ENCODE data around the gene CHST3.

The CHST3 gene

GRCh38 chr10:71981876-71982230 lies 17.7 kb downstream of the CHST3 start:
- Histone ChIP-seq H3K27me3 (ENCODE audit: insufficient read depth, low read depth) (no peaks in the 10 kb centered on the region; the same call in 1 of the 2 replicates), H3K4me1 (ENCODE audit: low read depth, poor library complexity, severe bottlenecking) (no peaks in the 10 kb centered on the region), H3K36me3 (ENCODE audit: insufficient read depth) (no peaks in the 10 kb centered on the region), H3K79me2 (ENCODE audit: insufficient read depth, low read depth) (no peaks in the 10 kb centered on the region), H4K20me1 (ENCODE audit: insufficient read depth) (no peaks in the 10 kb centered on the region), H2AFZ (ENCODE audit: low read depth) (no peak overlapping the region), H3K27ac (no peak overlapping the region), H3K4me3 (IDR thresholded peaks at IDR 0.05; ENCODE audit: insufficient read depth, low read depth, low read length) (no peak overlapping the region), H3K4me2 (no peak overlapping the region), H3K9ac (no peak overlapping the region)
- no peak for TF ChIP-seq CTCF (conservative IDR thresholded peaks at IDR 0.05; ENCODE audit: low read depth, low read length)

- no peak overlapping the region for H3K27ac ChIP-seq
- H2AFZ ChIP-seq (ENCODE audit: low read depth): no peak overlapping the region
- no peak for TF ChIP-seq CTCF (conservative IDR thresholded peaks at IDR 0.05; ENCODE audit: low read depth, low read length)
- H3K36me3 ChIP-seq (ENCODE audit: insufficient read depth): no peaks in the 10 kb centered on the region
- no peaks in the 10 kb centered on the region for H3K4me1 ChIP-seq (ENCODE audit: low read depth, poor library complexity, severe bottlenecking)
- no peak overlapping the region for H3K9ac ChIP-seq
- no peaks in the 10 kb centered on the region for H3K79me2 ChIP-seq (ENCODE audit: insufficient read depth, low read depth)
- H3K27me3 ChIP-seq (ENCODE audit: insufficient read depth, low read depth): no peaks in the 10 kb centered on the region; the same call in 1 of the 2 replicates
- no peak overlapping the region for H3K4me3 ChIP-seq (IDR thresholded peaks at IDR 0.05; ENCODE audit: insufficient read depth, low read depth, low read length)
- H4K20me1 ChIP-seq (ENCODE audit: insufficient read depth): no peaks in the 10 kb centered on the region
- H3K4me2 ChIP-seq: no peak overlapping the region
These were observed 18.3 kb downstream of the CHST3 start for GRCh38 chr10:71982269-71983178.

- TF ChIP-seq CTCF (conservative IDR thresholded peaks at IDR 0.05; ENCODE audit: low read depth, low read length): no peak
- Histone ChIP-seq H3K27me3 (ENCODE audit: insufficient read depth, low read depth) (no peaks in the 10 kb centered on the region; the same call in 1 of the 2 replicates), H3K36me3 (ENCODE audit: insufficient read depth) (no peaks in the 10 kb centered on the region), H3K9ac (no peak overlapping the region), H3K27ac (no peak overlapping the region), H3K79me2 (ENCODE audit: insufficient read depth, low read depth) (no peaks in the 10 kb centered on the region), H3K4me3 (IDR thresholded peaks at IDR 0.05; ENCODE audit: insufficient read depth, low read depth, low read length) (no peak overlapping the region), H4K20me1 (ENCODE audit: insufficient read depth) (no peaks in the 10 kb centered on the region), H3K4me2 (no peak overlapping the region), H3K4me1 (ENCODE audit: low read depth, poor library complexity, severe bottlenecking) (no peaks in the 10 kb centered on the region), H2AFZ (ENCODE audit: low read depth) (no peak overlapping the region)
These were observed 20.1 kb downstream of the CHST3 start for GRCh38 chr10:71984126-71984808.

GRCh38 chr10:71984809-71985388 lies 20.7 kb downstream of the CHST3 start:
- Histone ChIP-seq H3K9ac (no peak overlapping the region), H3K4me1 (ENCODE audit: low read depth, poor library complexity, severe bottlenecking) (no peaks in the 10 kb centered on the region), H2AFZ (ENCODE audit: low read depth) (no peak overlapping the region), H3K27ac (no peak overlapping the region), H3K4me2 (no peak overlapping the region), H3K79me2 (ENCODE audit: insufficient read depth, low read depth) (no peaks in the 10 kb centered on the region), H3K27me3 (ENCODE audit: insufficient read depth, low read depth) (no peaks in the 10 kb centered on the region; the same call in 1 of the 2 replicates), H3K4me3 (IDR thresholded peaks at IDR 0.05; ENCODE audit: insufficient read depth, low read depth, low read length) (no peak overlapping the region), H3K36me3 (ENCODE audit: insufficient read depth) (no peaks in the 10 kb centered on the region), H4K20me1 (ENCODE audit: insufficient read depth) (no peaks in the 10 kb centered on the region)
- no peak for TF ChIP-seq CTCF (conservative IDR thresholded peaks at IDR 0.05; ENCODE audit: low read depth, low read length)
